ELR (cell line): ENCODE data around the gene TMEM150A.
A peak's percentile ranks its signal among the peaks of the same experiment; 100 is the strongest.
"Not testable (repeated sequence)": the region's sequence is repeated elsewhere in the genome, so short reads cannot be mapped to it uniquely, and the experiment has no call there.

Experiments used
- DNase-seq: peaks from one replicate; pipeline ENCODE4 v3.0.0-alpha.2; 2015; ENCODE audit warnings: low read depth

The TMEM150A gene, protein sequence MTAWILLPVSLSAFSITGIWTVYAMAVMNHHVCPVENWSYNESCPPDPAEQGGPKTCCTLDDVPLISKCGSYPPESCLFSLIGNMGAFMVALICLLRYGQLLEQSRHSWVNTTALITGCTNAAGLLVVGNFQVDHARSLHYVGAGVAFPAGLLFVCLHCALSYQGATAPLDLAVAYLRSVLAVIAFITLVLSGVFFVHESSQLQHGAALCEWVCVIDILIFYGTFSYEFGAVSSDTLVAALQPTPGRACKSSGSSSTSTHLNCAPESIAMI

GRCh38 chr2:85602476-85603234 is at the start of gene TMEM150A:
TMEM150A (minus strand) TSS chr2:85602698; CDS start chr2:85601948, 750 bp downstream.
- DNase-seq = peak; percentile 91

DNA sequence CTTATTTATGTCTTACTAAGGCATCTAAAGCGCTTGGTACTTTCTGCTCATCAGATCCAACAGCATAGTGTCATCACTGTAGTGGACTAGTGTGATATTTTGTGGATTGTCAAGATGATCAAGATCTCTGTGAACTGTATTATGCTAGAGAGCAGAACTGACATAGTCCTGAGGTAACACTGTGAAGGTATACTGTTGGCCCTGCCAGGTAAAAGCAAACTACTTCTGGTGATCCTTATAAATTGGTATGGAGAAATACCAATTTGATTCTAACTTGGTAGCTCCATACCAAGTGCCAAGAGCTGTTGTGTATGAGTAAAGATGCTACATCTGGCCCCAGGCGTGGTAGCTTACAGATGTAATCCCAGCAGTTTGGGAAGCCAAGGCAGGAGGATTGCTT is 49.6 kb upstream of the TMEM150A start:
- no peak for DNase-seq

- no peak for DNase-seq
Observed at GRCh38 chr2:85651097-85651496, 48.6 kb upstream of the TMEM150A start.

DNA sequence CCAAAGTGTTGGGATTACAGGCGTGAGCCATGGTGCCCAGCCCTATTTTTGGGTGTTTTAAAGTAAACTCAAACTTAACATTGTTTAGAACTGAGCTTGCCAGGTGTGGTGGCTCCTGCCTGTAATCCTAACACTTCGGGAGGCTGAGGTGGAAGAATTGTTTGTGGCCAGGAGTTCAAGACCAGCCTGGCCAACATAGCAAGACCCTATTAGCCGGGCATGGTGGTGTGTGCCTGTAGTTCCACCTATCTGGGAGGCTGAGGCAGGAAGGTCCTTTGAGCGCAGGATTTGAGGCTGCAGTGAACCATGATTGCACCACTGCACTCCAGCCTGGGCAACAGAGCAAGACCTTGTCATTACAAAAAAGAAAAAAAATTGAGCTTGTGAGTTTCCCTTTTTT is 48.0 kb upstream of the TMEM150A start:
- no peak for DNase-seq

DNA sequence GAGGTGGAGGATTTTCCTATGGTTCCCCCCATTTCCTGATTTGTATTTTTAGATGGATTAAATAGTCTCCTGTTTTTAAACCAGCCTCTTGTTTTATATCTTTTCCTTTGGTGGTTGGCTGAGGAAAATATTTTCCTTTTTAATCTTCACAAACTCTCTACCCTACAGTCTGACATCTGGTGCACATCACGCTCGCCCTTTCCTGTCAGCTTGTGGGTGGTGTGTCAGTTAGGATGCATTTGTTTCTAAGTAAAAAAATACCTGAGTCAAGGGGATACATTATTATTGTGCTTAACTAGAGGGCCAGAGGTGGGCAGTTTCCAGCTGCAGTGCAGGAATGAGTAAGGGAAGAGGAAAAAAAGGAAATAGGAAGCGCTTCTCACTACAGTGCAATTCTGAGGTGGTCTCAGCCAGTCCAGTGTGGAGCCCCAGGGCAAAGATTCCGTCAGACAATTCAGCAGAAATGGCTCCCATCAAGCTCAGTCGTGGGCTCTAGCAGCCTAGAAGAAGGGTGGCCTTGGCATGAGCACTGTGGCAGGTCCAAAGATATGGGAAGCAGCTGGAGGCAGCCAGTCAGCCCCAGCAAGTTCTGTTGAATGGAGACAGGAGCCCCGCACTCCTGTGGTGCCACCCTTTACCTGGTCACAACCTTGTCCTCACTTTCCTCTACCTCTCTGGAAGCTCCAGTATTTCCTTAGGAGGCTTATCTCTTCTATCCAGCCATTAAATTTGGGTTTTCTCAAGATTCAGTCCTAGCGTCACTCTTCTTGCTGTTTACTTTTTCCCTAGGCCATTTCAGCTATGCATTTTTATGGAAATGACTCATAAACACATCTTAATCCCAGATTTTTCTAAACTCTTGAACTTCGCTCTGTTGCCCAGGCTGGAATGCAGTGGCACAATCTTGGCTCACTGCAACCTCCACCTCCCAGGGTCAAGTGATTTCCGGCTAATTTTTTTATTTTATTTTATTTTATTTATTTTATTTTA is 47.0 kb upstream of the TMEM150A start:
- peak; percentile 86 for DNase-seq

GRCh38 chr2:85648619-85649018 is 46.1 kb upstream of the TMEM150A start:
- DNase-seq = peak; percentile 79

DNA sequence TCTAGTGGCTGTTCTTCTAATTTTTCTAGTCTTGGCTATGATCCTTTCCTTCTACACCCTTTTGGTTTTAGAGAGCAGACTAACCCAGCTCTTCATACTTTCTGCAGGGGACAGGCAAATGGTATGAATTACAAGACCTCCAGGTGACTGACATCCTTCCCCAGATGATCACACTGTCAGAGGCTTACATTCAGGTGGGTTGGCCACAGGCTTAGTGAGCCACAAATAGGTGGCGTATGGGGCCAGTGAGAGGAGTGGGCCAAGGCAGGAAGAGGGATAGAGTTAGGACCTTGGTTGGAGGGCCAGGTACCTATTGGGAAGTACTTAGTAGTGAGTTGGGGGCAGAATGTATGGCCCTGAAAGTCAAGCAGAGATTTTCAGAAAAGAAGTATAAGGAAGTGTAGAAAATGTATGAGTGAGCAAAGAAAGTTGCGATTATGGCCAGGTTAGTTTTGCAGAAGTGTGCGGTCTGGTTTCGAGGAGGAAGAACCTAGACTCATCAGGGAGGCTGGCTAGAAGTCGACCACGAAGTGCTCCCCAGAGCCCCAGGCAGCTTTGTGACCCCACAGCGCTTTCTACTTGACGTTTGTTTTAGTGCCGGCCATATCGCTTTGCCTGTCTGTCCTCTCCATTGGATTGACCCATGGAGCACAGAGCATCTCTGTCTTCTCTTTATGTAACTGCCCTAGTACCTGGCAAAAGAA is 45.5 kb upstream of the TMEM150A start:
- no peak for DNase-seq

- DNase-seq = no peak
Observed at GRCh38 chr2:85646166-85646565, 43.7 kb upstream of the TMEM150A start.

DNA sequence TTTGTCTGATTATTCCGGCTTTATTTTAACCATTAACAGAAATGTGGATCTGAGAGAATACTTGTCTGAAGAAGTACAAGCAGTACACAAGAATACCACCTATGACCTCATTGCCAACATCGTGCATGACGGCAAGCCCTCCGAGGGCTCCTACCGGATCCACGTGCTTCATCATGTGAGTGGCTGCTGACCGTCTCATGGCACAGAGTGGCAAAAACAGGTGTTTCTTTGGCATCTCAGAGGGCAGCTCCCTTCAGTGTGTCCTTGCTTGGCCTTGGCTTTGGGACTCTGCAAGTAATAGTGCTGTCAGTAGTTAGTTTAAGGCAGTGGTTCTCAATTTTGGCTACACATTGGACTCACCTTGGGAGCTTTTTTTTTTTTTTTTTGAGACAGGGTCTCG is 42.4 kb upstream of the TMEM150A start:
- no peak for DNase-seq

DNA sequence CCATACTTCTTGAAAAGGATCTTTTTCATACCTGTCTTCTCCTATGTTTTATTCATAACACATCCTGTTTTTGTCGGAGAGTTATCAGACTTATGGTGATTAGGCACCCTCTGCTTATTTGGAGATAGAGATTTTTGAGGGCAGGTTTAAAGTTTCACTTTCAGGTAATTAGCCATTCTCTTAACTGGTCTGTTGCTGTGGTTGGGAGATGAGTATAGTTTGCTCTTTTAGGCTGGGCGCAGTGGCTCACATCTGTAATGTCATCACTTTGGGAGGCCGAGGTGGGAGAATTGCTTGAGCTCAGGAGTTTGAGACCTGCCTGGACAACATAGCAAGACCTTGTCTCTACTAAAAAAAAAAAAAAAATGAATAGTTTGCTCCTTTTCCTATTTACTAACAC is 40.2 kb upstream of the TMEM150A start:
- no peak for DNase-seq

DNA sequence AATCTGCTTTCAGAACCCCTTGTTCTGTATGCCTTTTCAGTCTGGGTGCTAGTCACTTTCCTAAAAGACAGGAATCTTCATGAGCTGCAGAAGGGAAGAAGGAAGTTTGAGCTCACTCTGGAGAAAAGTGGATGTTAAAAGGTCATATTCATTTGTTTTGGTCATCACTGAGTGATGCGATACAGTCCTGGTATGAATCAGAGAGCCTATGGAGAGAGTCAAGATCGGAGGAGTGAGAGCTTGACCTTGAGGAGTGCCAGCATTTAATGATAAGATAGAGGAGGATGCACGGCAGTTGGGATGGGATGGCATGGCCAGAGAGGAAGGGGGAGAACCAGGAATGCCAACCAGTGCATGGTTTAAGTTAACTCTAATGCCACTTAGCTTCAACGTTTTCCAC is 33.1 kb upstream of the TMEM150A start:
- DNase-seq = peak; percentile 54

DNA sequence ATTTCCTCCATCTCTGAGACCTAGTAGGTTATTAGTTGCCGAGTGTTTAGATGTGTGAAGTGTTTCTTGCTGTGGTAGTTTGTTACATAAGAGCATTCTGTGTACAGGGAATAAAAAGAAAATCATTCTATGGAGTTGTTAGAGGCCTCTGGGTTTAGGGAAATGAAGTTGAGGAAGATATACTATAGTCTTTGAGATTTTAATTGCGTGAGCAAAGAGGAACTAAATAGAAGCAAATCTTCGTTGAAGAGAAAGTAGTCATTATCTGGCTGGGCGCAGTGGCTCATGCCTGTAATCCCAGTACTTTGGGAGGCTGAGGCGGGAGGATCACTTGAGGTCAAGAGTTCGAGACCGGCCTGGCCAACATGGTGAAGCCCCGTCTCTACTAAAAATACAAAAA is 32.5 kb upstream of the TMEM150A start:
- DNase-seq = no peak

GRCh38 chr2:85631316-85631715 is 28.8 kb upstream of the TMEM150A start:
- no peak for DNase-seq

GRCh38 chr2:85628658-85629057 is 26.2 kb upstream of the TMEM150A start:
- no peak for DNase-seq

GRCh38 chr2:85623991-85624390 is 21.5 kb upstream of the TMEM150A start:
- no peak for DNase-seq

DNA sequence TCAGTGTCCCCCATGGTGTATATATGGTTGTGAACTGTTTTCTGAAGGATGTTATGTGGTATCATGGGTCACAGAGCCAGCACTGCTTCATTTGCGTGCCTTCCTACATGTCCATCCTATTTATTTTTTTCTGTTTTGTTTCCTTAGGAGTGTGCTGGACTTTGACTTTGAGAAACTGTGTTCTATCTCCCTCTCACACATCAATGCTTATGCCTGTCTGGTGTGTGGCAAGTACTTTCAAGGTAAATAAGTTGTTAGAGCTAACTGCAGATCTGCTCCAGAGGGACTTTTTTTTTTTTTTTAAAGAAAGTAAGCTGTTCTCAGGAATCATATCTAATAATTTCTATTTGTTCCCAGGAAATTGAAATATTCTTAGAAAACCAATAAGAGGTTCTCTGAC is 18.8 kb upstream of the TMEM150A start:
- DNase-seq = no peak

- DNase-seq = no peak
Observed at GRCh38 chr2:85619617-85620016, 17.1 kb upstream of the TMEM150A start.

GRCh38 chr2:85617723-85618122 is 15.2 kb upstream of the TMEM150A start:
- DNase-seq = not testable (repeated sequence)

- DNase-seq = no peak
Observed at GRCh38 chr2:85615413-85615728, 12.9 kb upstream of the TMEM150A start.

DNA sequence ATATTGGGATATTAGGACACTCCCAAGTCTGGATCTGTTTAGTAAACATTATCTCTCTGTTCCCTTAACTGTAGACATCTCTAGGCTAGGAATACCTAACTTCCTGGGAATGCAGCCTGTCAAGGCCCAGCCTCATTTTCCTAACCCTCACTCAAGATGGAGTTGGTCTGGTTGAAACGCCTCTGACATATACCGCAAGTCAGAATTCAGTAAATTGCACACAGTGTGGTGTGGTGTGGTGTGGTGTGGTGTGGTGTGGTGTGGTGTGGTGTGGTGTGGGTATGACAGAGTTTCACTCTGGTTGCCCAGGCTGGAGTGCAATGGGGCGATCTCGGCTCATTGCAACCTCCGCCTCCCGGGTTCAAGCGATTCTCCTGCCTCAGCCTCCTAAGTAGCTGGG is 12.3 kb upstream of the TMEM150A start:
- not testable (repeated sequence) for DNase-seq

- DNase-seq = no peak
Observed at GRCh38 chr2:85613717-85614515, 11.4 kb upstream of the TMEM150A start.
